Glutamatergic neuron (in vitro differentiated cells): Measurements from ENCODE around the gene MAP3K6. TPM values are rescaled to one million over a fixed set of nuclear protein-coding genes. Genes with fewer than 3 reads are reported as not detected.
"Not testable (repeated sequence)": the region's sequence is repeated elsewhere in the genome, so short reads cannot be mapped to it uniquely, and the experiment has no call there.

Experiments used
- DNase-seq: peaks from one replicate; pipeline ENCODE4 v3.0.0; 2022
- H3K27ac Mint-ChIP-seq: one replicate; pipeline ENCODE4 v1.8.0; 2020; ENCODE audit warnings: mild to moderate bottlenecking, mixed read lengths, inconsistent platforms; ENCODE audit not compliant: unreplicated experiment
- H3K27me3 Mint-ChIP-seq: one replicate; pipeline ENCODE4 v1.8.0; 2020; ENCODE audit warnings: mild to moderate bottlenecking, moderate library complexity, mixed read lengths, inconsistent platforms; ENCODE audit not compliant: unreplicated experiment
- H3K36me3 Mint-ChIP-seq: one replicate; pipeline ENCODE4 v1.8.0; 2020; ENCODE audit warnings: mild to moderate bottlenecking, mixed read lengths, inconsistent platforms; ENCODE audit not compliant: unreplicated experiment
- H3K4me1 Mint-ChIP-seq: one replicate; pipeline ENCODE4 v1.8.0; 2020; ENCODE audit warnings: mild to moderate bottlenecking, low read depth, mixed read lengths, inconsistent platforms; ENCODE audit not compliant: unreplicated experiment
- H3K4me3 Mint-ChIP-seq: one replicate; pipeline ENCODE4 v1.8.0; 2020; ENCODE audit warnings: mild to moderate bottlenecking, mixed read lengths, inconsistent platforms; ENCODE audit not compliant: unreplicated experiment
- H3K9me3 Mint-ChIP-seq: one replicate; pipeline ENCODE4 v1.8.0; 2020; ENCODE audit warnings: mild to moderate bottlenecking, moderate library complexity, mixed read lengths, inconsistent platforms; ENCODE audit not compliant: unreplicated experiment
- CTCF ChIP-seq: fragments of 200-600 bp; sonication (generic); IDR thresholded peaks from one replicate; pipeline ENCODE4 v1.5.0; 2021; ENCODE audit not compliant: partially characterized antibody, unreplicated experiment
- total RNA-seq: library from RNA; stranded (reverse); fragmentation: NEBNext Ultra II Directional; extraction: Animal tissue kit (Norgen Biotek cat#: 25700); gene quantifications from one replicate; pipeline ENCODE4 v1.2.1, GENCODE V29; 2021; ENCODE audit not compliant: unreplicated experiment

MAP3K6 gene
- total RNA-seq, 1 donor from 2014 or later = 10.0 TPM

GRCh38 chr1:27409669-27410068 lies 42.9 kb upstream of the MAP3K6 start:
- TF ChIP-seq CTCF = no peak
- Mint-ChIP-seq H3K27ac (no peak overlapping the region), H3K4me1 (peaks cover 16% of the 10 kb centered on the region), H3K4me3 (no peak overlapping the region), H3K27me3 (peaks cover 2% of the 10 kb centered on the region), H3K36me3 (no peaks in the 10 kb centered on the region), H3K9me3 (no peaks in the 10 kb centered on the region)
- DNase-seq = no peak

- Mint-ChIP-seq H3K36me3 (no peaks in the 10 kb centered on the region), H3K4me3 (no peak overlapping the region), H3K4me1 (peaks cover 19% of the 10 kb centered on the region), H3K9me3 (no peaks in the 10 kb centered on the region), H3K27ac (no peak overlapping the region), H3K27me3 (peaks cover 2% of the 10 kb centered on the region)
- DNase-seq = no peak
- no peak for TF ChIP-seq CTCF
Measured at GRCh38 chr1:27408151-27408550, 41.4 kb upstream of the MAP3K6 start.

GRCh38 chr1:27406791-27407190 lies 40.0 kb upstream of the MAP3K6 start:
- H3K36me3 Mint-ChIP-seq, H3K4me3 Mint-ChIP-seq, H3K27me3 Mint-ChIP-seq, H3K27ac Mint-ChIP-seq, DNase-seq, H3K9me3 Mint-ChIP-seq: not testable (repeated sequence)
- peaks cover 19% of the 10 kb centered on the region for H3K4me1 Mint-ChIP-seq

GRCh38 chr1:27406362-27406680 lies 39.6 kb upstream of the MAP3K6 start:
- H3K27me3 Mint-ChIP-seq = peaks cover 2% of the 10 kb centered on the region
- TF ChIP-seq CTCF = no peak
- H3K4me1 Mint-ChIP-seq = peaks cover 19% of the 10 kb centered on the region
- H3K4me3 Mint-ChIP-seq = no peak overlapping the region
- no peaks in the 10 kb centered on the region for H3K9me3 Mint-ChIP-seq
- no peaks in the 10 kb centered on the region for H3K36me3 Mint-ChIP-seq
- DNase-seq = no peak
- no peak overlapping the region for H3K27ac Mint-ChIP-seq

- H3K27me3 Mint-ChIP-seq, H3K36me3 Mint-ChIP-seq, H3K9me3 Mint-ChIP-seq, H3K27ac Mint-ChIP-seq, DNase-seq, H3K4me3 Mint-ChIP-seq: not testable (repeated sequence)
- H3K4me1 Mint-ChIP-seq = peaks cover 16% of the 10 kb centered on the region
Measured at GRCh38 chr1:27405598-27406361, 39.0 kb upstream of the MAP3K6 start.

GRCh38 chr1:27405074-27405473 lies 38.3 kb upstream of the MAP3K6 start:
- DNase-seq = peak; percentile 35
- Mint-ChIP-seq H3K36me3 (no peaks in the 10 kb centered on the region), H3K4me1 (peaks cover 15% of the 10 kb centered on the region), H3K27me3 (peaks cover 5% of the 10 kb centered on the region), H3K27ac (no peak overlapping the region), H3K4me3 (no peak overlapping the region), H3K9me3 (peaks cover 2% of the 10 kb centered on the region)
- TF ChIP-seq CTCF = no peak
